GM12878 (cell line): Measurements from ENCODE around the gene RNF112. TPM values are rescaled to one million over a fixed set of nuclear protein-coding genes. Genes with fewer than 3 reads are reported as not detected.

Experiments
- ATAC-seq: fragments of 200-7000 bp; cut with Tn5 transposase; 3 replicates; pipeline ENCODE4 v1.9.1; 2020; ENCODE audit warnings: mild to moderate bottlenecking, moderate library complexity
- BruUV-seq: library from RNA; stranded (reverse); fragments of 400-500 nt; replicated peaks from 2 replicates; lab custom pipeline; 2021; lab: Mats Ljungman, UMichigan
- CTCF ChIA-PET: fragments of 300-600 bp; sonication (Branson Sonifier 250); formaldehyde crosslinking; extraction: SDS; loops from one replicate; lab custom pipeline; 2021; ENCODE audit warnings: inconsistent platforms; lab: Yijun Ruan, JAX
- POLR2A ChIA-PET: fragments of 350-600 bp; formaldehyde crosslinking; extraction: SDS; loops from one replicate; lab custom pipeline; 2021; ENCODE audit warnings: inconsistent platforms; lab: Charles Lee
- RAD21 ChIA-PET: fragments of 300-600 bp; sonication (Branson Sonifier 250); formaldehyde crosslinking; loops from one replicate; lab custom pipeline; 2023; ENCODE audit warnings: antibody characterized with exemption; ENCODE audit not compliant: unreplicated experiment; lab: Charles Lee
- SMC1A ChIA-PET: fragments of 300-600 bp; sonication (Branson Sonifier 250); formaldehyde crosslinking; loops from one replicate; lab custom pipeline; 2023; ENCODE audit not compliant: unreplicated experiment, uncharacterized antibody; lab: Charles Lee
- DNase-seq: peaks from one replicate; pipeline ENCODE4 v3.0.0-alpha.2; 2011; ENCODE audit warnings: low read depth, low spot score
- FAIRE-seq: peaks from 3 replicates; lab custom pipeline; 2011; peaks lifted over from hg19 to GRCh38; lab: Jason Lieb, UNC
- H2AFZ ChIP-seq: 2 replicates; pipeline ENCODE4 v1.6.0; 2011; ENCODE audit warnings: low read depth, low read length, control low read depth; ENCODE audit not compliant: control insufficient read depth
- H3K27ac ChIP-seq: 2 replicates; pipeline ENCODE4 v1.5.1; 2011; ENCODE audit warnings: control low read depth; ENCODE audit not compliant: control insufficient read depth, insufficient read depth
- H3K27me3 ChIP-seq, 2 experiments: replicated peaks in 1 of 2; 2 replicates each; pipeline versions ENCODE4 v1.6.0 to v1.6.1; 2011; ENCODE audit warnings: low read length in 1 of 2; ENCODE audit not compliant: control insufficient read depth in 2 of 2, insufficient read depth in 2 of 2
- H3K36me3 ChIP-seq, 2 experiments: 2 replicates each; pipeline ENCODE4 v1.5.1; 2011; ENCODE audit warnings: low read length in 1 of 2; ENCODE audit not compliant: control insufficient read depth in 2 of 2, insufficient read depth in 2 of 2
- H3K4me1 ChIP-seq: 2 replicates; pipeline ENCODE4 v1.6.1; 2011; ENCODE audit warnings: mild to moderate bottlenecking, low read length, moderate library complexity, mixed read lengths; ENCODE audit not compliant: control insufficient read depth, insufficient read depth
- H3K4me2 ChIP-seq: 2 replicates; pipeline ENCODE4 v1.6.0; 2011; ENCODE audit warnings: control low read depth; ENCODE audit not compliant: control insufficient read depth, insufficient read depth
- H3K4me3 ChIP-seq: fragments of 200-600 bp; sonication (generic); 2 replicates; pipeline ENCODE4 v1.5.1; 2016
- H3K79me2 ChIP-seq: 2 replicates; pipeline ENCODE4 v1.6.0; 2011; ENCODE audit warnings: low read length; ENCODE audit not compliant: control insufficient read depth, insufficient read depth
- H3K9ac ChIP-seq: 2 replicates; pipeline ENCODE4 v1.8.0; 2011; ENCODE audit warnings: low read length, control low read depth, mixed read lengths; ENCODE audit not compliant: control insufficient read depth, insufficient read depth
- H3K9me3 ChIP-seq: replicated peaks from 3 replicates; pipeline ENCODE4 v1.5.1; 2011; ENCODE audit warnings: mild to moderate bottlenecking, low read length; ENCODE audit not compliant: control insufficient read depth, insufficient read depth
- H4K20me1 ChIP-seq: 2 replicates; pipeline ENCODE4 v1.6.0; 2011; ENCODE audit not compliant: control insufficient read depth, insufficient read depth
- KLF5 ChIP-seq: fragments of 450-650 bp; IDR thresholded peaks from 2 replicates; pipeline ENCODE4 v1.6.1; 2014; ENCODE audit warnings: mild to moderate bottlenecking; ENCODE audit not compliant: partially characterized antibody
- PAX8 ChIP-seq: fragments of 450-650 bp; IDR thresholded peaks from 2 replicates; pipeline ENCODE4 v1.6.1; 2017; ENCODE audit warnings: mild to moderate bottlenecking, moderate library complexity
- ZBTB40 ChIP-seq: fragments of 450-650 bp; IDR thresholded peaks from 2 replicates; pipeline ENCODE4 v1.6.1; 2016; ENCODE audit warnings: mild to moderate bottlenecking, moderate library complexity, borderline replicate concordance
- WGBS: methylation state at CpG from one replicate; pipeline ENCODE4 v1.1.6; 2016; ENCODE audit warnings: low lambda C conversion rate; ENCODE audit not compliant: insufficient replicate concordance, insufficient coverage; ENCODE audit errors: missing lambda C conversion rate; 5-methylcytosine and 5-hydroxymethylcytosine counted together
- in situ Hi-C: fragments of 300-500 bp; cut with MboI; formaldehyde crosslinking; loops from 9 replicates; pipeline ENCODE4 v1.14.3; 2018; ENCODE audit warnings: mixed read lengths
- intact Hi-C: fragments of 100-400 bp; cut with micrococcal nuclease; formaldehyde crosslinking; loops from one replicate; pipeline ENCODE4 v1.14.2; 2022; ENCODE audit not compliant: unreplicated experiment
- polyA plus RNA-seq, 11 experiments: library from polyadenylated mRNA; depleted of rRNA in 4 of 11; unstranded in 6 of 11; stranded (reverse) in 5 of 11; fragments of >200 nt; fragmentation: Nextera tagmentation in 4 of 11; fragmentation: Illumina TruSeq in 1 of 11; extraction: Ambion mirVana in 4 of 11; extraction: Trizol in 1 of 11; gene quantifications; 1 replicate in 1 of 11; 2 replicates in 10 of 11; pipeline versions ENCODE4 v1.2.1 to v1.2.3, GENCODE V29; 2011 to 2016; ENCODE audit warnings: inconsistent platforms in 2 of 11, missing spikeins in 2 of 11, low read depth in 1 of 11
- total RNA-seq, 4 experiments: library from RNA; depleted of rRNA in 3 of 4; stranded (reverse); fragments of >200 nt in 3 of 4; fragmentation: Illumina TruSeq in 1 of 4; extraction: Trizol in 1 of 4; gene quantifications; 2 replicates each; pipeline versions ENCODE4 v1.2.1 to v1.2.3, GENCODE V29; 2013 to 2021

The RNF112 gene
- total and polyA plus RNA-seq, 10 of the 15 experiments (the other 5 are each of a cell fraction or from before 2014, with no cell fraction given): not detected

- POLR2A ChIA-PET: no interaction called here
- Histone ChIP-seq H3K9me3 (no peaks in the 10 kb centered on the region), H3K9ac (no peak overlapping the region), H3K36me3 (no peaks in the 10 kb centered on the region), H3K4me1 (peaks cover 26% of the 10 kb centered on the region), H3K4me2 (no peak overlapping the region), H4K20me1 (0 out of 2 replicates have a peak, but pooled peaks cover 3% of the 10 kb centered on the region), H3K79me2 (no peaks in the 10 kb centered on the region), H3K4me3 (no peak overlapping the region), H3K27me3 (no peaks in the 10 kb centered on the region), H2AFZ (no peak overlapping the region), H3K27ac (no peak overlapping the region)
- SMC1A ChIA-PET: interaction anchor here (0.9 kb wide), 1 partner anchor 9 kb away, joined by 3 read pairs; no protein-coding TSS in a partner anchor
- intact Hi-C loops: no loop called here
- no peak for DNase-seq
- in situ Hi-C loops: no loop called here
- TF ChIP-seq KLF5 (no peak), PAX8 (no peak), ZBTB40 (no peak)
- CTCF ChIA-PET: interaction anchor here (1.3 kb wide), 1 partner anchor 9 kb away, joined by 4 read pairs; the partner anchor contains the start of gene B9D1
- no peak for ATAC-seq
- no peak for FAIRE-seq
- RAD21 ChIA-PET: interaction anchor here (0.9 kb wide), 1 partner anchor 9 kb away, joined by 3 read pairs; the partner anchor contains the start of gene B9D1
- 82% methylated on average over 9 of the region's 9 CpGs for WGBS
- BruUV-seq: no TSS peak
These were observed 39.0 kb upstream of the RNF112 start for GRCh38 chr17:19372011-19372370.
